ENCODE measurements around the gene TMEM235.

The TMEM235 gene

GRCh38 chr17:78263736-78264340 lies 32.4 kb downstream of the TMEM235 start:
- no peak for TF ChIP-seq CTCF (IDR thresholded peaks at IDR 0.05; ENCODE audit: control extremely low read depth, extremely low read depth, low read depth, missing control alignments)
- no peak for DNase-seq (ENCODE audit: extremely low spot score)
- ChIA-PET CTCF (interaction anchor here (1.4 to 3.8 kb wide), 2 partner anchors 13 to 18 kb away, joined by 3 to 26 read pairs; no protein-coding TSS in a partner anchor), POLR2A (no interaction called here)

GRCh38 chr17:78264590-78264989 lies 33.2 kb downstream of the TMEM235 start:
- POLR2A ChIA-PET: no interaction called here
- CTCF ChIA-PET: interaction anchor here (1.4 to 3.8 kb wide), 2 partner anchors 14 to 17 kb away, joined by 3 to 26 read pairs; no protein-coding TSS in a partner anchor
- no peak for DNase-seq (ENCODE audit: extremely low spot score)
- no peak for TF ChIP-seq CTCF (IDR thresholded peaks at IDR 0.05; ENCODE audit: control extremely low read depth, extremely low read depth, low read depth, missing control alignments)

GRCh38 chr17:78265121-78265520 lies 33.7 kb downstream of the TMEM235 start:
- ChIA-PET POLR2A (no interaction called here), CTCF (interaction anchor here (1.4 to 3.8 kb wide), 2 partner anchors 15 to 16 kb away, joined by 3 to 26 read pairs; no protein-coding TSS in a partner anchor)
- no peak for DNase-seq (ENCODE audit: extremely low spot score)
- TF ChIP-seq CTCF (IDR thresholded peaks at IDR 0.05; ENCODE audit: control extremely low read depth, extremely low read depth, low read depth, missing control alignments): no peak

GRCh38 chr17:78266231-78266631 lies 34.8 kb downstream of the TMEM235 start:
- ChIA-PET POLR2A (no interaction called here), CTCF (interaction anchor here (2.2 kb wide), 1 partner anchor 15 kb away, joined by 6 read pairs; no protein-coding TSS in a partner anchor)
- DNase-seq (ENCODE audit: extremely low spot score): no peak
- TF ChIP-seq CTCF (IDR thresholded peaks at IDR 0.05; ENCODE audit: control extremely low read depth, extremely low read depth, low read depth, missing control alignments): no peak

GRCh38 chr17:78266771-78267170 lies 35.3 kb downstream of the TMEM235 start:
- ChIA-PET POLR2A (no interaction called here), CTCF (interaction anchor here (0.6 to 2.2 kb wide), 2 partner anchors 15 to 182 kb away, joined by 3 to 6 read pairs; no protein-coding TSS in a partner anchor)
- DNase-seq (ENCODE audit: extremely low spot score): no peak
- TF ChIP-seq CTCF (IDR thresholded peaks at IDR 0.05; ENCODE audit: control extremely low read depth, extremely low read depth, low read depth, missing control alignments): no peak

- TF ChIP-seq CTCF (IDR thresholded peaks at IDR 0.05; ENCODE audit: control extremely low read depth, extremely low read depth, low read depth, missing control alignments): no peak
- DNase-seq (ENCODE audit: extremely low spot score): no peak
- CTCF ChIA-PET: interaction anchor here (0.6 to 2.2 kb wide), 2 partner anchors 16 to 182 kb away, joined by 3 to 6 read pairs; no protein-coding TSS in a partner anchor
- POLR2A ChIA-PET: no interaction called here
Observed at GRCh38 chr17:78267253-78268073, 36.0 kb downstream of the TMEM235 start.

Measured in GM10248 (cell line).